NCI-H2081 (cell line): ENCODE results near the gene UBE3C.
"Not testable (repeated sequence)": the region's sequence is repeated elsewhere in the genome, so short reads cannot be mapped to it uniquely, and the experiment has no call there.

Experiments used
- DNase-seq, 2 experiments: peaks; one replicate each; lab custom pipeline; 2025; lab: John Stamatoyannopoulos, UW

The UBE3C gene

DNA sequence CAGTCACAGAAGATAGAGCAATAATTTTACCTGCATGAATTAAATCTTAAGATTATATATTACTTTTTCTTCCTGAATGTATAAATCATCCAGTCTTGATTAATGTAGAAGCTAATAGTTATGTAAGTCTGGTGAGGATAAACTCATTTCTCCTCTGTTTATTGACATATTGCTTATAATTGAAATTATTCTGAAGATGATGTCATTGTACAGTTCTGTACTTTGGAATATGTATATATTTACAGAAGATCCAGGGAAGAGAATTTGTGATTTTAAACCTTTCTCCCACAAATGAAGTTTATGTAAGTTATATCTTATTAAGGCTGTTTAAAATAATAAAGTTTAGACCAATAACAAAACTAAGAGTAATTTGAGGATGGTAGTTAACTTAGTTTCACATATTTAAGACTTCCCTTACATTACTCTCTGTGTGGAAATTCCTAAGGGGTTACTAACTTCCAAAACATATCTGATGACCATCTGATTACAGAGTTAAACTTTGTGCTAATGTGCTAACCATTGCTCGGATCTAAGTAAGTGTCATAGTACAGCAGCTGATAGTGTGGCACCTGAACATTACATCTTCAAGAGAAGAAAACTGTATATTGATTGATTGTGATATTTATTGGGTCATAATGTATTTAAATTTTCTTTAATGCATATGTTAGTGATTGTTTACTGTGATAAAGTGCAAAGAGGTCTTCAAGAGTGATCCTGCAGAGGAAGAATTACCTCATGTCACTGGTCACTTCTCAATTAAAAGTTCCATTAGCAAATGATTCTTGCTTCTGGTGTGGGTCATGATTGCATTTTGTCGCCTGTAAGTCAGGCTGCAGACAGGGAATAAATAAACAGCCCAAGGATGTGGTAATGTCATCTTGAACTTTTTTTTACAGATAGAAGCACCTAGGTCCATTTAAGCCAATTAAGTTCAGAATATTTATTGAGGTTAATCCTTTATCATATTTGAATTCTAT is 96.9 kb downstream of the UBE3C start:
- no peak for DNase-seq

DNA sequence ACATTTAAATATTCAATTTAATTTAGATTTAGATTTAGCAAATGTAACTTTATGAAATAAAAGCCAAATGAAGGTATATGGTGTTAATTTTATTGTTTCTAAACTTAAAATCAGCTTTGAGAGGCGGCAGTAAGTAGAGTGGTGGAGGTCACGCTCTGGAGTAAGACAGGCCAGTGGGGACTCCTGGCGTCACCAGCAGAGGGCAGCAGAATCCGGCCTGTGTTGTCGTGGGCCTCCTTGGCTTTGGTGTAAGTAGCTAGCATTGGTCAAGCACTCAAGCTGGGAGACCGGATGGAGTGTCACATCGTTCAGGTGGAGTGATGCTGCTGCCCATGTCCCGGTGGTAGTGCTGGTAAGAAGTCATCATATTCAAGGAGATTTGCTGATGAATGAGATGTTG is 99.4 kb downstream of the UBE3C start:
- no peak for DNase-seq

DNA sequence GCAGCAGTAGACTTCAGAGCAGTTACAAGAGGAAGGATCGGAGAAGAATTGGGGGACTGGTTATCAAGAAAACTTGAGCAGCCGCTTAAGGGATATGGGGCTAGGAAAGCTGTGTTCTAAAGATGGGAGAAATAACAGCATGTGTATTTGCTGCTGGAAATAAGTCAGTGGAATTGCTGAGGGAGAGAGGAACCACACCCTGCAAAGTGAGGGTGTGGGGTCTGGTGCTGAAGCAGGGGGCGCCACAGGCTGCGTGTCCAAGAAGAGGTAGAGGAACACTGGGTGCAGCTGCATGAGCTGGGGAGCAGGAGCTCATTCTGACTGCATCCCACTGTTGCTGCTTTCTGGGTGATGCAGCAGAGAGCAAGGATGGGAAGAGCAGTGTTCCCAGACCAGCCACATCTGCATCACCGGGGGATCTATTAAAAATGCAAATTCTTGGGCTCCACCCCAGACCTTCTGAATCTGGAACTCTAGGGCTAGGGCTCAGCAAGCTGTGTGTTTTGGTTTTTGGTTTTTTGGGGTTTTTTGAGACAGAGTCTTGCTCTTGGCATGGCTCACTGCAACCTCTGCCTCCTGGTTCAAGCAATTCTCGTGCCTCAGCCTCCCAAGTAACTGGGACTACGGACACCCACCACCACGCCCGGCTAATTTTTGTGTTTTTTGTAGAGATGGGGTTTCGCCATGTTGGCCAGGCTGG is 101.0 kb downstream of the UBE3C start:
- DNase-seq = no peak

DNA sequence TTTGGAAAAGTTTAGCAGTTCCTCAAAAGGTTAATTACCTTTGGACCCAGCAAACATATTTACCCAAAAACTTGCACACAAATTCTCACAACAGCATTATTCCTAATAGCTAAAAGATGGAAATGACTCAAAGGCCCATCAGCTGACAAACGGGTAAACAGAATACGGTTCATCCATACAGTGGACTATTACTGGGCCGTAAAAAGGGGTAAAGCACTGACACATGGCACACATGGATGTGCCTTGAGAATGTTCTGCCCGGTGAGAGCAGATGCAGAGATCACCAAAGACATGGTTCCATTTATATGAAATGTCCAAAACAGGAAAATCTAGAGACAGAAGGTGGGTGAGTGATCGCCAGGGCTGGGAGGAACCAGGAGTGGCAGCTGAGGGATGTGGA is 102.9 kb downstream of the UBE3C start:
- DNase-seq = no peak

DNA sequence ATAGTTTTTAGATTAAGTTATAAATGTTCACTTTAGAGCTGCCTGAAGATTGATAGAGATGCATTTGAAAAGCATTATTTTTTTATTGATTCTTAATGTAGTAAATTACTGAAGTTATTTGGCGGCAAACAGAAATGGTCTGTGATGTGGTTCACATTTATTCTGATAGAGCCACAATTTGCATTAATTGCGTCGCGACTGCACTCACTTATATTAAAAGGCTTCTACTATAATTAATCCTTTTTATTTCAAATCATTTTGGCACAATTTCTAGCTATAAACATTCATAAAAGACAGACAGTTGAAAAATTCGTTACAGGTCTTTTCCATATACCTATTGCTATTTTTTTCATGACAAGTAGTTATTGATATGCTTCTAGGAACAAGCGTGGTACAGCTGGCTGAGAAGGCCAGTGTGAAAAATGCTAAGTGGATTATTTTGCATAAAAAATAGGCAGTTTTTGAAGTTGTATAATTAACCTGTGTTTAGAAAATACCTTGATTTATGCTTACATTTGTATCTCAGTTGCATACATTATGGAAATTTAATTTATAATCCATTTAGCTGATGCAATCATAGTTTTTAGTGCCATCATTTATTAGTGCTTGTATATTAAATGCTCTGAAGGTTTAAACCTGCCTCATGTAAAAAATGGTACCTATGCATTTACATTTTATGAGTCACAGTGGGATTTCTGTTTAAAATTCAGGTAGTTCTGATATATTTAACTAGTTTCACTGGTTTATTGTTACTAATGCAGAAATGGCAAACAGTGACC is 106.0 kb downstream of the UBE3C start:
- DNase-seq = no peak

DNA sequence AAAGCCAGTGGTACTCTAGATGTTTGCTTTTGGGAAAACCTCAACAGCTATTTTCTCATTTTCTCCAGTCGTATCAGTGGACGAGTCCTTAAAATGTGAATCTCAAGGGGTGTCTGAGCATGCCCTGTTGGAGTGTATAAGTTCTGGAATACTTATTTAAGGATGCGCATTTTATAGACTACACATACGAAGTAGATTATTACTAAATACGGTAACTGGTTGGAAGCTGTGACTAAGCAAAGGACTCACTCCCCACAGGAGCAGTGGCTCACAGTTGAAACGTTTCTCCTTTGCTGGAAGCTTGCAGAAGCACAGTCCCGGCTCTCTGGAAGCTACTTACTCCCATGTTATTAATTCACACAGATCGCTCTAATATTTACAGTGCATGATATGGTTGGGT is 107.3 kb downstream of the UBE3C start:
- DNase-seq = no peak

DNA sequence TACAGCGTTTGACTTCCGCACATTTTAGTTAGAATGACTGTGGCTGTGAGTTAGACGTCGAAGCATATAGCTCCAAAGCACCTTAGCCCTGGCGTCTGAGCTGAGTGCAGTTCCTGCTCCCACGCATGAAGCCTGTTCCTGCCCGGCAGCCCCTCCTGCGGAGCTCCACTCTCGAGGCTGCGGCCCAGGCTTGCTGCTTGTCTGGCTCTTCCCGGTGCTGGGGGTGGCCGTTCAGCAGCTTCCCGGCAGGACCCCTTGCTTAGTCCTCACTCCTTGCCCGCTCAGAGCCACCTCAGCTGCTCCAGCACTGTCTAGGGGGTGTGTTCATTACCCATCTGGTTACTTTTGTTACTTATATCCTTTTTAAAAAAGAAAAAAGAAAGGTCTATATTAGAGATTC is 109.9 kb downstream of the UBE3C start:
- DNase-seq = no peak

DNA sequence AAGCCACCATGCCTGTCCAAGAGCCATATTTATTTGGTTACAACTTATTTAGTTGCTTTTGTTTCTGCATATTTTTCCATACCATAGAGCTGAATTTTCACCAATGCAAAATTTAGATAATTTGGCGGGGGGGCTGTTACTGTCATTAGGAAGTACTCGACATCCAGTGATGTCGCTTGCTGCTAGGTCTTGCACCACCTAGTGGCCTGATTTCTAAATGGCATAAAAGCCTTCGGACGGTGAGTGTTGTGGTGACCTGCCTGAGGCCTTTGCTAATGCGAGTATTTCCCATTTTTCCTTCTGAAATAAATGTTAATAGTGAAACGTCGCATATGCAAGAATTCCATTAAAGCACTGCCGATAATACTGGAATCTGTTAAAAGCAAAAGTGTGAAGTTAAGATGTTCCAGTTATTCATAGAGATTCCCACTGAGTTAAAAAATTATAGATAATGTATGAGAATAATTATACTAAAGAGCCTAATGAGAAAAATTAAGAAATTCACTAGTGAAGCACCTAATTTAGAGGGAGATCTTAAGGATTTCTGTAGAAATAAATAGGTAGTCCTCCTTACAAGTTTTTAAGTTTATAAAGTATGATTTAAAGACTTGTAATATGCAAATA is 112.0 kb downstream of the UBE3C start:
- peak; percentile 56 to 64 for DNase-seq

DNA sequence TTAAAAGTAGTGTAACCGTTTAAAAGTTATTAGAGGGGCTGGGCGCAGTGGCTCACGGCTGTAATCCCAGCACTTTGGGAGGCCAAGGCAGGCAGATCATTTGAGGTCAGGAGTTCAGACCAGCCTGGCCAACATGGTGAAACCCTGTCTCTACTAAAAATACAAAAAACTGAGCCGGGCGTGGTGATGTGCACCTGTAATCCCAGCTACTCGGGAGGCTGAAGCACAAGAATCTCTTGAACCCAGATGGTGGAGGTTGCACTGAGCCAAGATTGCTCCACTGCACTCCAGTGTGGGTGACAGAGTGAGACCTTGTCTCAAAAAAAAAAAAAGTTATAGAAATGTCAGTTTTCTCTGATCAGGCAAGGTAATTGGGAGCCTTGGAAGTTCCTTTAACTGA is 113.1 kb downstream of the UBE3C start:
- not testable (repeated sequence) for DNase-seq

DNA sequence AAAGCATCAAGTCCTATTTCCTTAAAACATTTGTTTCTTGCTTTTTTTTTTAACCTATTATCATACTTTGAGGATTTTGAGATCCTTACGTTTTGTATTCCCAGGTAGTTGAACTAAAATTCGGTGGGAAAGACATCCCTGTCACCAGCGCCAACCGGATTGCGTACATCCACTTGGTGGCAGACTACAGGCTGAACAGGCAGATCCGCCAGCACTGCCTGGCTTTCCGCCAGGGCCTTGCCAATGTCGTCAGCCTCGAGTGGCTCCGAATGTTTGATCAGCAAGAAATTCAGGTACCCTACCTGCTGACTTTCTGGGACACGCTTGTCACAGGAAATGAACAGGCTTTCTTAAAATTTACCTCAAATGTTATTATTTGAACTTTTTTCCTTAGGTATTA is 115.1 kb downstream of the UBE3C start:
- peak; percentile 84 to 91 for DNase-seq

DNA sequence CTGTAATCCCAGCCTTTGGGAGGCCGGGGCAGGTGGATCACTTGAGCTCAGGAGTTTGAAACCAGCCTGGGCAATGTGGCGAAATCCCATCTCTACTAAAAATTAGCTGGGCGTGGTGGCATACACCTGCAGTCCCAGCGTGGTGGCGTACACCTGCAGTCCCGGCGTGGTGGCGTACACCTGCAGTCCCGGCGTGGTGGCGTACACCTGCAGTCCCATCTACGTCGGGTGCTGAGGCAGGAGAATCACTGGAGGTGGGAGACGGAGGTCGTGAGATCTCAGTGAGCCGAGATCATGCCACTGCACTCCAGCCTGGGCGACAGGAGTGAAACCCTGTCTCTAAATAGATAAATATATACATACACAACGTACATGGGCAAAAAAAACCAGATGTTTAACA is 116.1 kb downstream of the UBE3C start:
- not testable (repeated sequence) for DNase-seq

DNA sequence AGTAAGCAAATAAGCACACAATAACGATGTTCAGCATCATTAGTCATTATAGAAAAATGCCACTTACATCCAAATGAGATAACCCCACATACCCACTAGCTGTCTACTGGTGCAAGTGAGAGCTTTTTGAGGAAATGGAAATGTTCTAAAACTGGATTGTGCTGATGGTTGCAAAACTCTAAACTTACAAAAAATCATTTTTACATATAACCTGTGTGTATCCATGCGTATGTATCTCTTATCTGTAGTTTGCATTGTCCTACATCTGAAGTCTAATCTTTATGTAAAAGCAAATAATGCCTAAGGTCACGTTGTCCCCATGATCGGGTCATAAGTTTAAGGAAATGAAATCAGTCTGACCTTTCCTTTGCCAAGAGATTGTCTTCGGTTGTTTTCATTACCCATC is 116.5 kb downstream of the UBE3C start:
- DNase-seq = no peak

DNA sequence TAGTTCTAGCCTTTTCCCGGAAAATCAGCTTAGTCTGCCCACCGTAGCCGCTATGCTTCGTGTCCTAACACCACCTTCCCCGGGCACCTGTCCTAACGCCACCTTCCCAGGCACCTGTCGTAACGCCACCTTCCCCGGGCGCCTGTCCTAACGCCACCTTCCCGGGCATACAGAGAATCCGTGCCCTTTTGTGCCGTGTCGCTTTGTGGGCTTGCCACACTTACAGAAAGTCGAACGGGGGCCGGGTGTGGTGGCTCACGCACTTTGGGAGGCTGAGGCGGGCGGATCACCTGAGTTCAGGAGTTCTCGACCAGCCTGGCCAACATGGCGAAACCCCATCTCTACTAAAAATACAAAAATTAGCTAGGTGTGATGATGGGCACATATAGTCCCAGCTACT is 124.4 kb downstream of the UBE3C start:
- no peak for DNase-seq

DNA sequence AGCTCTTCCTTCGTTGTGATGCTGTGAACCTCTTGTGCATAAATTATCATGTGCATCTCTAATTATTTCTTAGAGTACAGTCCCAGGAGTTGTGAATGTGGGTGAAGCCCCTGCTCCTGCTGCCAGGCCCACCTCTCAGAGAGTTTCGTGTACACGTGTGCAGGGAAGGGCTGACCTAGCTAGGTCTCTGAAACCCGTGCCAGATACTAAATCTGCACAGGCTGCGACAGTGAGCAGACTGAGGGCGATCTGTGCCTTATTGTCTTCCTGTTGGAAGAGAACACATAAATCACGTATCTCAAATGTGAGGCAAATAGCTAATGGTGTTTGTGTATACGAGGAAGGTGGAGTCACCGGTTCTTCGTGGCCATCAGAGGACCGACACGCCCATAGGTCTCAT is 126.3 kb downstream of the UBE3C start:
- no peak for DNase-seq

DNA sequence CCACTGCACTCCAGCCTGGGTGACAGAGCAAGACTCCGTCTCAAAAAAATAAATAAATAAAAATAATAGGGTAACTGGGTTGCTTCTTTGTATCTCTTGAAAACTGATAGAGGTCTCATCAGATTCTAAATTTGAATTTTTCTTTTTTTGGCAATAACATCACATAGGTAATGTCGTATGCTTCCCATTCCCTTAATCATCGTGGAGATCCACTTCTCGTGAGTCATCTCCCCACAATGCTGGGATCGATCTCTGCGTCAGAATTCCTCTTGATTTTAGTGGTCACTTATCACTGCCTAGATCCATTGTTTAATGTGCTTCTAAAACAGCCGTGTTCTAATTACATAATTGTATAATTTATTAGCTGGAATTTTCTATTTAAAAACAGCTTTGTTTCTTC is 127.5 kb downstream of the UBE3C start:
- no peak for DNase-seq

DNA sequence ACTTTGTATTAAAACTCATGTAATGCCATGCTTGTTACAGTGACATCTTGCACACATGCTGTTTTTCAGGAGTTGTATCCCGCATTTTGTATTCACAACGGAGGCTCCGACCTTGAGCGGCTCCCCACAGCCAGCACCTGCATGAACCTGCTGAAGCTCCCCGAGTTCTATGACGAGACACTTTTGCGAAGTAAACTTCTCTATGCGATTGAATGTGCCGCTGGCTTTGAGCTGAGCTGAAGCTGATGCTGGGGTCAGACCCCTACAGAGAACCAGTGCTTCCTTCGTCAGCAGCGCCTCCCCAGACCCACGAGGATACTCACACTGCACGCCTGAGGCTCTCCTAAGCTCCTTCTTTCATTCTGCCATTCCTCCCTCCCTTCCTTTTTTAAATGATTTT is 128.8 kb downstream of the UBE3C start:
- no peak for DNase-seq

DNA sequence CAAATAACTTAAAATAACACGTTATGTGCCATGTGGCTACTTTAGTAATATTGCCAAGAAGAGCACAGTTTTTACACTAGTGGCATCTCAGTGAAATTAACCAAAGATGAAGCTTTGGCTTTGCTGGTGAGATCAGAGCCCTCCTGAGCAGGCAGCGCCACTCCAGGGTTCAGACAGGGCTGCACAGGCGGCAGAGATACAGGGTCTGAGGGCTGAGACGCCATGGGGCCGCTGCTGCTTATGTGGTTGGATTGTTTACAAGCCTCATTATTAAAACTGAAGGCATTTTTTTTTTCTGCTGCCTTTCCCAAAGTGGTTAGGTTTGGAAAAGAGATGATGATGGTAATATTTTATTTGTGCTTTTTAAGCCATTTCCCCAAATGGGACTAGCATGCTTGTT is 129.2 kb downstream of the UBE3C start:
- DNase-seq = no peak

DNA sequence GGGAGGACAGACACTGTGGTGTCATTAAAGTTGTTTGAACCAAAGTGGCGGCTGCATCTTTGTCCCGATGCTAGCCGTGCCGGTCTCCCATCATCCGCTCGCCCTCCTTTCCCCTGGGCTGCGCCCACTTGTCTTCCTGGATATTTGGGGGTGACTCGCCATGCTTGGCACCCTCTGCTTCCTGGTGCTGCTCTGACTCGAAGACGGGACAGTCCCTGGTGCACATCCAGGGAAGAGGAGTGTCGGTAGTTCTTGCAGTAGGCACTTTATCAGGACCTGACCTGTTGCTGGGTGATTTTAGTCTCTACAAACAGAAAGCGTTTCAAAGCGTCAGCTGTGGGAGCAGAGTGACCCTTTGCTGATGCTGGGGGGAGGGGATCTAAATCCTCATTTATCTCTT is 129.8 kb downstream of the UBE3C start:
- no peak for DNase-seq

DNA sequence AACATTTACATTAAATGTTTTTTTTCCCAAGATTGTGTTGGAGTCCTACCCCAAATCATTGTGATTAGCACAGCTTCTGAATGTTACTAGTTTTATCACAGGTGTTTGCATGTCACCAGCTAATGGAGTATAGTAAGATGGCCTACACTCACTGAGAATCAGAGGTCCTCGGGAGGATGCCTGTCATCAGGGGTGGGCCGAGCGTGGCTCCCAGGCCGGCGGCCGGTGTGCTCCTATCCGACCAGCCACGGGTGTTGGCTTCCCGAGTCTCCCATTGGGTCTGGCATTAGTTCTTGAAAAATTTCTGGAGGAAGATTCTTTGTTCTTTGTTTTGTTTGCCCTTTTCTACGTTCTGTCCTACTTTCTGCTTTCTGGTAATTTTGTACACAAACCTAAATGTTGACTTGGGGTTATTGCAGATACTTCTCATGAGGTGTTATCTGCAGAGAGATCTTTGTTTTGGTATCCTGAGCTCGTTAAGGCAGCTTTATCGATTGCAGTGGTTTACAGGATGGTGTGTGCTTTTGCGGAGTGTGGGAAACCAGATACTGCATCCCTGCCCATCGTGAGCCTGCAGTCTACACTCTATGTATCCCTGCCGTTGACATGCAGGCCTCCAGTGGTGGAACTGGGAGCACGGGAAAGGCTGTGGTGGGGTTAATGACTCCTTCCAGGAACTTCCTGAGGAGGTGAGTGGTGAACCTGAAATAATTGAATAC is 130.8 kb downstream of the UBE3C start:
- no peak for DNase-seq

DNA sequence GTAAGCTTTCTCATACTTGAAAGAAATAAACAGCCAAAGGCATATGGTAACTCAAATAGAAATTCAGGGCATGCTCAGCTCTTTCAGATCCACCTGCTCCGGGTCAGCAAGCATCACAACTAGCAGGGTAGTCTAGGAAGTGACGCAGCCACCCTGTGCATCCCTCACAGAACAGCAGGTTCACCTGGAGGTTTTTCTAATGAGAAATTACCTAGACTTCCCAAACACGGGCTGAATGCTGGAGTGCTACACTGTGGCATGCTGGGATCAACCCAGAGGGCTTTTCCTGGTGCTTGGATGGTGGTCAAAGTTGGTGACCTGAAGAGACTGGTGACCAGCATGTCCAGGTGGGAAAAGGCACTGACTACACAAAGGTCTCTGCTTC is 131.3 kb downstream of the UBE3C start:
- no peak for DNase-seq

DNA sequence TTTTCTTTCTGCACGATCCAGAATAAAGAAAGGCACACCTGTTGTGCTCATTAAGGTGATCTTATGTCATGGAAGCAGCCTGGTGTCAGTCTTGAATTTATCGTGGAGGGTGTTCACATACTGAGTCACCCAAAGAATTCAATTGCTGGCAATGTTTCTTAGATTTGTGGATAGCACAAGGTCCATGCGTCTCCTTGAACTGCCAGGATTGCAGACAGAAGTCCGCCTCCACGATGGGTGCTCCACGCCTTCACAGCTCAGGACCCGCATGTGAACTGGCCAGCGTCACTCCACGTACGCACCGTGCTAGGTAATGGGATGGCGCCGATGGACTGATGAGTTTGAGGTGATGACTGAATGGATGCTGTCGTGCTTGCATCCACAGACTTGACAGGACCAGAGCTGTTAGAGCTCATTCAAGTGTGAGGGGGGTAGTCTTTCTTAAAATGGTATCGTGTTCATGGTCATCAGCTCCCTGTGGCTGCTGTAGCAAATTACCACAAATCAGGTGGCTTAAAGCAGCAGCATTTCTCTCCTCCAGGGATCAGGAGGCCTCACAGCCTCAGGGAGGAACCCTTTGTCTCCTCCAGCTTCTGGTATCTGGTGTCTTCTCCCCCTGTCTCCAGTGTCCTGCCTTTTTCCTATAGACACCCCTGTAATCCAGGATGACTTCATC is 132.7 kb downstream of the UBE3C start:
- DNase-seq = no peak
